Neuron (in vitro differentiated cells): ENCODE data around the gene LRRC45.

ENCODE experiments used
- H2AFZ ChIP-seq: one replicate; pipeline ENCODE4 v1.6.1; 2013; ENCODE audit warnings: low read depth, mild to moderate bottlenecking, inconsistent platforms, low read length, moderate library complexity
- H3K27me3 ChIP-seq: one replicate; pipeline ENCODE4 v1.6.1; 2013; ENCODE audit warnings: low read length; ENCODE audit not compliant: insufficient read depth
- H3K36me3 ChIP-seq: one replicate; pipeline ENCODE4 v1.6.1; 2013; ENCODE audit warnings: low read length; ENCODE audit not compliant: insufficient read depth
- H3K4me1 ChIP-seq: one replicate; pipeline ENCODE4 v1.6.1; 2013; ENCODE audit warnings: low read length; ENCODE audit not compliant: insufficient read depth
- H3K4me3 ChIP-seq: 2 replicates; pipeline ENCODE4 v1.5.1; 2013; ENCODE audit warnings: mild to moderate bottlenecking, low read length, moderate library complexity
- H3K9me3 ChIP-seq: one replicate; pipeline ENCODE4 v1.6.1; 2013; ENCODE audit warnings: low read length

The LRRC45 gene

DNA sequence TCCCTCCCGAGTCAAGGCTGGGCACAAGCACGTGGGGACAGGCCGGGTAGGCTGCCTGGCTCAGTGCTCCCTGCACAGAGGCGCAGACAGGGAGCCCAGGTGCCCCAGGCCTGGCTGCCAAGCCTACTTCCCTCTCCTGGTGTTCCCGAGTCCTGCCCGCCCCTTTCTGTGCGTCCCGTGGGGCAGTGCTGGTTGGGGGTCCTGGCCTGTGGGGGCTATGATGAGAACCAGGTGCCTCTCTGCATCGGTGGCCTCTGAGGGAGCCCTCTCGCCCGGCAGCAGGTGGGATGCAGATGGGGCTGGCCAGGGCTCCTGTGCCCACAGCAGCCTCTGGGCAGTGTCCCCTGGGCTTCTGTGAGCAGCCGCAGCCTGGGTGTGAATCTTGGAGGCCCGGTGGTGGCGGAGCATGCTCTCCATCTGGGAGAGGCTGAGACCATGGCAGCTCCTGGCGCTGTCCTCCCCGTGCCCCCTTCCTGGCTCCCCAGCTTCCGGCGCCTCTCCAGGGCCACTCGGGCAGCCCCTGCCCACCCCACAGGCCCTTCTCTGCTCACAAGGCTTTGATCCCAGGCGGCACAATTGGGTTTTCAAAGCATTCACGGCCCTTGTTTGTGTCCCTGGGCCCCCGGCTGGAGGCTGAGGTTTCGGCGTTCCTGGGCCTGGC, 7.7 kb upstream of the LRRC45 start:
- no peaks in the 10 kb centered on the region for H3K9me3 ChIP-seq
- peaks cover 9% of the 10 kb centered on the region for H3K36me3 ChIP-seq
- H2AFZ ChIP-seq, result no peak overlapping the region
- H3K4me1 ChIP-seq, result peaks cover 16% of the 10 kb centered on the region
- no peak overlapping the region for H3K4me3 ChIP-seq
- no peaks in the 10 kb centered on the region for H3K27me3 ChIP-seq

DNA sequence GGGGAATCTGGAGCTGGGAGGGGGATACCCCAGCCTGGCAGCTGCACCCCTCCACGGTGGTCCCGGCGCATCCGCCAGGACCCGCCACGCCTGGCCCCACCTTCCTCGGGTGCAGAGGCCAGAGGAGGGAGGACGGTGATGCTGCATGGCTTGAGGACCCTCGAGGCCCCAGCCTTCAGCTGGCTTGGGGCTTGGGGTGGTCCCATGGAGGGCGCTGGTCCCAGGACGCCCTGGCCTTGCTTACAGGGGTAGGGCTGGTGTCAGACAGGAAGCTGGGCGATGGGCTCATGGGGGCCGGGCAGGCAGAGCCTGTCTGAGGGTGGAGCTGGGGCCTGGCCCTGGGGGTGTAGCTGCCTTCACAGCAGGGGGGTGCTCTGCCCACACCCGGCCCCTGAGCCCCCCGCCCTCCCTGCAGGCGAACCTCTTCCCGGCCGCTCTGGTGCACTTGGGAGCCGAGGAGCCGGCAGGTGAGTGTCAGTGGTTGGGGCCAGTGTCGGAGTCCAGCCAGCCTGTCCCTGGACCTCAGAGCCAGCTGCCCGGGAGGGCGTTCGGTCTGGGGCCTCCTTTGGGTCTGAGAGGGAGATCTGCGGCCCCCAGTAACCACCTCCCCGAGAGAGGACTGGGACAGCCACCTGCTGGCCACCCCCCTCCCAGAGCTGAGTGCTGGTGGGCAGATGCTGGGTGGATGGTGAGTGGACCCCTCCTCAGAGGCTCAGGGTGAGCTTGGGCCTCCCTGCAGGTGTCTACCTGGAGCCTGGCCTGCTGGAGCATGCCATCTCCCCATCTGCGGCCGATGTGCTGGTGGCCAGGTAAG, 6.8 kb upstream of the LRRC45 start:
- peaks cover 18% of the 10 kb centered on the region for H3K4me1 ChIP-seq
- H2AFZ ChIP-seq, result no peak overlapping the region
- H3K27me3 ChIP-seq, result no peaks in the 10 kb centered on the region
- no peaks in the 10 kb centered on the region for H3K9me3 ChIP-seq
- H3K36me3 ChIP-seq, result peaks cover 9% of the 10 kb centered on the region
- H3K4me3 ChIP-seq, result no peak overlapping the region

DNA sequence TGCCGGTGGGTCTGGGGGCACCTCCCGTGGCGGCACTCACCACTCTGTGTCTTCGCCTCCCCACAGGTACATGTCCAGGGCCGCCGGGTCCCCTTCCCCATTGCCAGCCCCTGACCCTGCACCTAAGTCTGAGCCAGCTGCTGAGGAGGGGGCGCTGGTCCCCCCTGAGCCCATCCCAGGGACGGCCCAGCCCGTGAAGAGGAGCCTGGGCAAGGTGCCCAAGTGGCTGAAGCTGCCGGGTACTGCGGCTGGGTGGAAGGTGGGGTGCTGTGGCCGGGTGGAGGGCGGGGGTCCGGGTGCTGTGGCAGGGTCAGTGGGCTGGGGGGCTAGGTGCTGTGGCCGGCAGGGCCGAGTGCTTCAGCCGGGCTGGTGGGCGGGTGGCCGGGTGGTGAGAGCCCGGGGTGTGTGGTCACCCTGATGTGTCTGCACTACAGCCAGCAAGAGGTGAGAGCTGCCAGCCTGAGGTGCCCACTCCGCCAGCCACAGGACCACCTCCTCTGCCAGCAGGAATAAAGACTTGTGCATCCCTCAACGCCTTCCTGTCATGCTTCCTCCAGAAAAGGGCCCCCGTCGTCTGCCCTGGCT, 6.1 kb upstream of the LRRC45 start:
- peaks cover 4% of the 10 kb centered on the region for H3K36me3 ChIP-seq
- H3K9me3 ChIP-seq, result no peaks in the 10 kb centered on the region
- H3K27me3 ChIP-seq, result no peaks in the 10 kb centered on the region

DNA sequence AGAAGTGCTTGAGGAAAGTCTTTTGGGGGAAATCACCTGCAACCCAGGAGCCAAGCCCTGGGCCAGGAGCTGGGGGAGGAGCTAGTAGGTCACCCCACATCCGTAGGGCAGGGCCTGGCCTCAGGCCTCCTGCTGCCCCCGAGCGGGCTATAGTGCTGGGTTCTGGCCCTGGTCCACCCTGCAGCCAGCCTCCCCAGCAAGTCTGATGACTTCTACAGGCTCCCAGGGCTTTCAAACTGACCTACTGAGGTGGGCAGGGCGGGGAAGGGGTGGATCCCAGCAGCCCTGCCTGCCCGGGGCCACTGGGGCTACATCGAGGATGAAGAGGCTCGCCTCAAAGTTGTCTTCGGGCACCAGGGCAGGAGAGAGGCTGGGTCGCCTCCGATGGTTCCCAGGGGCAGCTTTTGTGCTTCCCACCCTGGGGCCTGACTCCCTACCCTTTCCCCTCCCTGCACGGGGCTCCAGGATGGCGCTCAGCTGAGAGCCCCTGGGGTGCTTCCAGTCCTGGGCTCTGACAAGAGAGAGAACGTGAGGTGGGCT, 5.4 kb upstream of the LRRC45 start:
- no peaks in the 10 kb centered on the region for H3K9me3 ChIP-seq
- no peak overlapping the region for H2AFZ ChIP-seq
- no peak overlapping the region for H3K4me3 ChIP-seq
- H3K27me3 ChIP-seq, result no peaks in the 10 kb centered on the region
- peaks cover 4% of the 10 kb centered on the region for H3K36me3 ChIP-seq
- H3K4me1 ChIP-seq, result peaks cover 23% of the 10 kb centered on the region

More for the DNA sequence above, 6.1 kb upstream of the LRRC45 start:
- H3K4me1 ChIP-seq, result peaks cover 25% of the 10 kb centered on the region
- H3K4me3 ChIP-seq, result no peak overlapping the region
- no peak overlapping the region for H2AFZ ChIP-seq

DNA sequence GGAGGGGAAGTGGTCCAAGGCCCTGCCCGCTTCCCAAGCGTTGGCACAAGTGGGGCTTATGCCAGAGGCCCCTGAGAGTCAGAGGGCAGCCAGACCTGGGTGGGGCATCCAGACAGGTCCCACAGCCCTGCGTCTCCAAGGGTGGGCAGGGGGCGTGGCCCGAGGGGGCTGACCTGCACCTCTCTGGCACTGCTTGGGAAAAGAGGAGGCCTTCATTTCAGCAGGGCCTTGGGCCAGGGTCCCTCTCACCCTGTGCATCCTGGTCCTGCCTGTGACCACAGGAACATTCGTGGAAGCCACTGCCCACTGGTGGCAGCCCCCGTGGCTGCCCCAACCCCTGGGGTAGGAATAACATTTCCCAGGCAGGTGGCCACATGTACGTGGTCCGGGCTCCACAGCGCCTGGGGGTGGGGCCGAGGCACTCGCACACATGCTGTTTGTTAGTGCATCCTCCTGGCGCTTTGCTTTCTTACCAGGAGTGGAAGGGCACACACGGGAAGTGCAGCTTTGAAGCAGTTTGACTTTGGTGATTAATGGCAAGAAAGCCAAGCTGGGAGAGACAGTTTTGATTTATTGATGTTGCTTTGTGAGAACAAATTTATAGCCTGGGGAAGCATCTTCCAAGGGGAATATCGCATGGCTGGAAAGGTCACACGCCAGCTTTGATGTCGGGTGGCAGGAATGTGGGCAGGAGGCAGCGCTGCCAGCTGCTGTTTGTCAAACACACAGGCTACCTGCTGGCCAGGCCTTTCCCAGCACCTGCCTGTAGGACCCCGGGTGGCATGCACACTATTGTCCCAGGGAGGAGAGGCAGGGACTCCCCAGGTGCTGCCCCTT, 4.7 kb upstream of the LRRC45 start:
- H3K9me3 ChIP-seq, result no peaks in the 10 kb centered on the region
- peaks cover 18% of the 10 kb centered on the region for H3K4me1 ChIP-seq

DNA sequence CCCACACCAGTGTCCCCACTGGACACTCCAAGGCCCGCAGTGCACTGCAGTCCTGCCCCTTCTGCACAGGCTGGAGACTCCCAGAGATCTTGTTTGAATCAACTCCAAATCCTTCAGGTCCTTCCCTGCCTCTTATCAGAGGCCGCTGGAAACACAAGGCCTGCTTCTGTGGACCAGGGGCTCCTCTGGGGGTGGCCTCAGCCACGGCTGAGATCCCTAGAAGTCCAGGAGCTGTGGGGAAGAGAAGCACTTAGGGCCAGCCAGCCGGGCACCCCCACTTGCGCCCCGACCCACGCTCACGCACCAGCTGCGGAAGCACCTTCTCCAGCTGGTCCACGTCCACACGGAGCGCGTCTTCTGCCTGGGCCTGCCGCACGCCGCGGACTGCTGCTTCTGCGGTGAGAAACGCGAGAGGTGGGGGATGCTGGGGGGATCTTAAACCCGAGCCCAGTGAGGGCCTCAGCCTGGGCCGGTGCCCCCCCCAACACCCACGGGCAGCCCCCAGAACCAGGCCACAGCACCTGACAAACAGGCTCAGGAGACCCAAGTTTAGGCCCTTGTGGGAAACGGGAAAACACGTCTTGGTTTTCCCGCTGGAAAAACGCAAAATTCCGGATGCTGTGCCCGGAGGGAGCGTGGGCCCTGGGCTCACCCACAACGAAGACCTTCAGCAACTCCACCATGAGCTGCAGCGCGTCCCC, 4.0 kb upstream of the LRRC45 start:
- no peak overlapping the region for H2AFZ ChIP-seq
- H3K27me3 ChIP-seq, result no peaks in the 10 kb centered on the region
- H3K4me1 ChIP-seq, result peaks cover 25% of the 10 kb centered on the region
- H3K9me3 ChIP-seq, result no peaks in the 10 kb centered on the region
- H3K4me3 ChIP-seq, result no peak overlapping the region
- H3K36me3 ChIP-seq, result peaks cover 4% of the 10 kb centered on the region

More for the DNA sequence above, 4.7 kb upstream of the LRRC45 start:
- no peak overlapping the region for H2AFZ ChIP-seq
- H3K36me3 ChIP-seq, result peaks cover 4% of the 10 kb centered on the region
- H3K4me3 ChIP-seq, result no peak overlapping the region
- no peaks in the 10 kb centered on the region for H3K27me3 ChIP-seq

DNA sequence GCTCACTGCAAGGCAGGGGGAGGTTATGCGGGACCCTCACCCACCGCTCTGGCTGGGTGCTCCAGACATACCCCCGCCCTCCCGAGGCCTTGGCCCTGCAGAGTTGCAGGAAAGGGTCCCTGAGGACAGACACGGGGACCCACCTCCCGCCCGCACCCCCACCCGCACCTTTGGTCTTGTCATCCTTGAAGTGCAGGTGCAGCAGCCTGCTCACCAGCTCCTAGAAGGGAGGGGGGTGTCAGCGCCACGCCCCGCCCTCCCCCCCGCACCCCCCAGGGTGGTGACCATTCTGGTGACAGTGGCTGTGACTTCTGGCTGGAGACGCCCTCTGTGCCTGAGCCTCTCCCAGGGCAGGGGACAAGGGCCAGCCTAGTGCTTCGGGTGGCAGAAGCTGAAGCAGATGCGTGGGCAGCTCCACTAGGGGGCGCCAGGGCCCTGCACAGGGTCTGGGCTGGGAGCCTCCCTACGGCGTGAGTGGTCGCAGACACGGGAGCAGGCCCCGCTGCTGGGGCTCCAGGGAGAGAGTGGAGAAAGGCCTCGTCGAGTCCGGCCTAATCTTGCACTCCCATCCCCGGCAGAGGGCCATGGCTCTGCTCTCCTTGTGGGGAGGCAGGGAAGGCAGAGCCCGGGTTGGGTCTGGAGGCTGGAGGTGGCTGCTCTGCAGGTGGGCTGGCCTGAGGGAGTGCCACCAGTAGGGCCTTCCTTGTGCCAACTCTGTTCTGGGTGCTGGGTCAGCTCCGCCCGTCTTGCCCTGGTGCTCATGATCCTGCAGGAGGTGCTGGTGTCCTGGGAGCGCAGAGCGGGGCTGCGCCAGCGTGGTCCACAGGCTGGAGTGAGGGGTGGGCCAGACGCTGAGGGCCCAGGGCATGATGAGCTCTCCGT, 3.2 kb upstream of the LRRC45 start:
- Histone ChIP-seq H3K27me3 (no peaks in the 10 kb centered on the region), H3K9me3 (no peaks in the 10 kb centered on the region), H3K4me3 (no peak overlapping the region), H3K4me1 (peaks cover 32% of the 10 kb centered on the region), H3K36me3 (peaks cover 4% of the 10 kb centered on the region), H2AFZ (no peak overlapping the region)

DNA sequence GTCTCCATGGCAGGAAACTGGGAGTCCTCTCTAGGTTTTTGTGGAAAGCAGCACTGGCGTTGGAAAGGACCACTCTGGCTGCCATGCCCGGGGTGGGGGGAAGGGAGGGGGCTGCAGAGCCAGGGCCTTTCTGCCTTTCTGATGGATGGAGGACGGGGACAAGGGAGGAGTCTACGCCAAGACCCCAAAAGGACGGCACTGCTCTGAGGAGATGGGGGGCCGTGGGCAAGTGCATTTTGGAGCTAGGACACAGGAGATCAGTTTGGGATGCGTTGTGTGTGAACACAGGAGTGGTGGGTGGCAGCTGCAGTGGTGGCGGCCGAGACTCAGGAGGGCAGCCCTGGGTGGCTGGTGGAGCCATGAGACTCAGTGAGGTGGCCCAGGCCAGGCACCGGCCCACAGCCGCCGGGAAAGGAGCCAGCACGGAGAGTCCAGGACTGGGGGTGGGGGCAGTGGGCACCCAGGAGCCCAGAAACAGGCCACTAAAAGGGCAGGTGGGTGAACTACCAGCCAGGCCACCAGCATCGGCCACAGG, 2.5 kb upstream of the LRRC45 start:
- peaks cover 25% of the 10 kb centered on the region for H3K4me1 ChIP-seq
- H2AFZ ChIP-seq, result no peak overlapping the region
- H3K36me3 ChIP-seq, result peaks cover 4% of the 10 kb centered on the region
- no peak overlapping the region for H3K4me3 ChIP-seq
- H3K9me3 ChIP-seq, result no peaks in the 10 kb centered on the region
- H3K27me3 ChIP-seq, result no peaks in the 10 kb centered on the region

DNA sequence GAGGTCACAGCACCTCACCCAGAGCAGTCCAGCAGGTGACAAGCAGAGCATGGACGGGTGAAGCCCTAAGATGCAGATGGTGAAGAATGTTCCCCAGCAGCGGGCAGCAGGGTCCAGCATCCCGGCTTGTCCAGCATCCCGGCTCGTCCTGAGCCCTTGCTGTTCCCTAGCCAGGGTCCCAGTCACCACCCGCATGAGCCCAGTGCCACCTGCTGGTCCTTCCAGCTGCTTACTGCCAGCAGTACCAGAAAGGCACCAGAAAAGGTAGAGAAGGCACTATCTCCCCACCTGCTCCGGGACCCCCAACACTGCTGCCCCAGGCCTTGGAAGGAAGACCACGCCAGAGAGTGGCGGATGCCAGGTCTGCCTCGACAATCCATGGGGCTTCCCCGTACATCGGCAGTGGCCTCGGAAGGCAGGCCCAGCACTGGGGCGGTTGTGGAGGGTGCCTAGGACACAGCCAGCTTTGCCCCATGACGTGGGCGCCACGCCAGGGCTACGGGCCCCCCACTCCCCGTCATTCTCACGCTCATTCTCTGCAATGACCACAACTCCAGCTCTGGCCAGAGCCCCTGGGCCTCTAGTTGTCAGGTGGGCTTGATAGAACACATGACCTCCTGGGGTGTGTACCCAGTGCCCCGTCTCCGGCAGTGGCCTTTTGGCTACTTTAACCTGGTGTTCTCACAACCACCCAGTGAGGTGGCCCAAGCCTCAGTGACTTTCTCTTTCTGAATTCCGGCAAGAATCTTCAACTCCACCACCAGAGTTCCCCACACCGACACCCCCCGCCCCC, 1.8 kb upstream of the LRRC45 start:
- H3K4me1 ChIP-seq, result peaks cover 25% of the 10 kb centered on the region
- peak overlapping the region; percentile 84 for H3K4me3 ChIP-seq
- H3K36me3 ChIP-seq, result peaks cover 4% of the 10 kb centered on the region
- no peaks in the 10 kb centered on the region for H3K9me3 ChIP-seq
- H3K27me3 ChIP-seq, result no peaks in the 10 kb centered on the region
- H2AFZ ChIP-seq, result no peak overlapping the region

DNA sequence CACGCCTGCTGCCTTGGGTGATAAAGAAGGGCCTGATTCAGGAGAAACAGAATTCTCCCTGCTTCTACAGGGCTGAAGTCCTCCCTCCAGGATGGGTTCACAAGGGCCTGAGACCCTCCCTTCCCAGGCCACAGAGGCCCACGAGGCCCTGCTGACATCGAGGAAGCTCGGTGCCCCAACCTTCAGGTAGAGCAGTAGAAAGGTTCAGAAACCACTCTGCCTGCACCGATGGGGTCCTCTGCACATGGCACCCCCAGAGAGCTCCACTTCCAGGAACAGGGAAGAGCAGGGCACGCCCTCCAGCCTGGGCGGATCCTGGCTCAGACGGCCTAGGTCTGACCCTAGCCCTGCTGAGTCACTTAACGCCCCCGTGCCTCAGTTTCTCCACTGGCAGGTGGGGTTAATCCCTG, 1.2 kb upstream of the LRRC45 start:
- H3K27me3 ChIP-seq, result no peaks in the 10 kb centered on the region
- H3K4me1 ChIP-seq, result peaks cover 25% of the 10 kb centered on the region
- peaks cover 4% of the 10 kb centered on the region for H3K36me3 ChIP-seq
- no peaks in the 10 kb centered on the region for H3K9me3 ChIP-seq
- H2AFZ ChIP-seq, result peak overlapping the region; percentile 32
- H3K4me3 ChIP-seq, result peak overlapping the region; percentile 84
